ENCODE measurements around the gene ZC3H12D. TPM values are rescaled to one million over a fixed set of nuclear protein-coding genes. Genes with fewer than 3 reads are reported as not detected.
"Not testable (repeated sequence)": the region's sequence is repeated elsewhere in the genome, so short reads cannot be mapped to it uniquely, and the experiment has no call there.

ZC3H12D gene
- total RNA-seq, 1 donor from 2014 or later: 0.47 TPM

- Mint-ChIP-seq H3K27ac (no peak overlapping the region), H3K4me3 (no peak overlapping the region), H3K27me3 (ENCODE audit: low read depth) (peaks cover 6% of the 10 kb centered on the region), H3K9me3 (no peaks in the 10 kb centered on the region), H3K4me1 (peaks cover 42% of the 10 kb centered on the region), H3K36me3 (no peaks in the 10 kb centered on the region)
- DNase-seq (ENCODE audit: low spot score in 2 of 2, unreplicated experiment in 2 of 2): no peak
- TF ChIP-seq CTCF (IDR thresholded peaks at IDR 0.05; ENCODE audit: unreplicated experiment): no peak
These were observed 39.7 kb downstream of the ZC3H12D start for GRCh38 chr6:149445095-149445466.

- not testable (repeated sequence) for DNase-seq (ENCODE audit: low spot score in 2 of 2, unreplicated experiment in 2 of 2); H3K9me3 Mint-ChIP-seq; H3K27me3 Mint-ChIP-seq (ENCODE audit: low read depth); H3K36me3 Mint-ChIP-seq; H3K4me3 Mint-ChIP-seq
- H3K27ac Mint-ChIP-seq: peak overlapping the region; percentile 30
- H3K4me1 Mint-ChIP-seq: peaks cover 42% of the 10 kb centered on the region
These were observed 40.3 kb downstream of the ZC3H12D start for GRCh38 chr6:149444360-149445094.

- H3K4me1 Mint-ChIP-seq: peaks cover 43% of the 10 kb centered on the region
- H3K36me3 Mint-ChIP-seq: no peaks in the 10 kb centered on the region
- DNase-seq (ENCODE audit: low spot score in 2 of 2, unreplicated experiment in 2 of 2): no peak
- no peaks in the 10 kb centered on the region for H3K27me3 Mint-ChIP-seq (ENCODE audit: low read depth)
- no peak for TF ChIP-seq CTCF (IDR thresholded peaks at IDR 0.05; ENCODE audit: unreplicated experiment)
- peak overlapping the region; percentile 94 for H3K27ac Mint-ChIP-seq
- H3K4me3 Mint-ChIP-seq: no peak overlapping the region
- no peaks in the 10 kb centered on the region for H3K9me3 Mint-ChIP-seq
These were observed 41.2 kb downstream of the ZC3H12D start for GRCh38 chr6:149443411-149444181.

GRCh38 chr6:149441740-149442139, 43.1 kb downstream of the ZC3H12D start:
- Mint-ChIP-seq H3K27ac (no peak overlapping the region), H3K4me1 (peaks cover 35% of the 10 kb centered on the region), H3K36me3 (no peaks in the 10 kb centered on the region), H3K9me3 (peaks cover 5% of the 10 kb centered on the region), H3K4me3 (no peak overlapping the region), H3K27me3 (ENCODE audit: low read depth) (no peaks in the 10 kb centered on the region)
- DNase-seq (ENCODE audit: low spot score in 2 of 2, unreplicated experiment in 2 of 2): no peak
- TF ChIP-seq CTCF (IDR thresholded peaks at IDR 0.05; ENCODE audit: unreplicated experiment): no peak

GRCh38 chr6:149440735-149441671, 43.8 kb downstream of the ZC3H12D start:
- peaks cover 5% of the 10 kb centered on the region for H3K9me3 Mint-ChIP-seq
- peak overlapping the region; percentile 48 for H3K27ac Mint-ChIP-seq
- no peak overlapping the region for H3K4me3 Mint-ChIP-seq
- no peaks in the 10 kb centered on the region for H3K36me3 Mint-ChIP-seq
- TF ChIP-seq CTCF (IDR thresholded peaks at IDR 0.05; ENCODE audit: unreplicated experiment): no peak
- no peak for DNase-seq (ENCODE audit: low spot score in 2 of 2, unreplicated experiment in 2 of 2)
- H3K4me1 Mint-ChIP-seq: peaks cover 32% of the 10 kb centered on the region
- H3K27me3 Mint-ChIP-seq (ENCODE audit: low read depth): no peaks in the 10 kb centered on the region
